ENCODE results near the gene SLC25A45. TPM values are rescaled to one million over a fixed set of nuclear protein-coding genes. Genes with fewer than 3 reads are reported as not detected.

Gene SLC25A45
- total RNA-seq, 1 donor from 2014 or later = 1.9 TPM

- Histone ChIP-seq H3K36me3 (ENCODE audit: insufficient read depth, low read length) (no peaks in the 10 kb centered on the region), H3K9me3 (ENCODE audit: insufficient read depth, low read depth, low read length) (no peaks in the 10 kb centered on the region), H3K27ac (ENCODE audit: low read depth, low read length) (no peak overlapping the region), H3K79me2 (ENCODE audit: insufficient read depth, low read length) (peaks cover 18% of the 10 kb centered on the region), H3K27me3 (ENCODE audit: insufficient read depth, low read length) (no peaks in the 10 kb centered on the region), H4K20me1 (ENCODE audit: insufficient read depth, low read length) (peaks cover 13% of the 10 kb centered on the region), H3K9ac (ENCODE audit: low read length) (no peak overlapping the region), H3K4me2 (ENCODE audit: low read length) (no peak overlapping the region), H3K4me1 (ENCODE audit: insufficient read depth, low read length) (peaks cover 15% of the 10 kb centered on the region), H3K4me3 (ENCODE audit: insufficient read depth, low read depth, low read length) (no peak overlapping the region), H2AFZ (ENCODE audit: low read depth, low read length) (no peak overlapping the region)
- no peaks in the 10 kb centered on the region for H3K9me3 Mint-ChIP-seq (ENCODE audit: unreplicated experiment)
- H3K27ac Mint-ChIP-seq (ENCODE audit: unreplicated experiment) = peak overlapping the region; percentile 62
- peaks cover 5% of the 10 kb centered on the region for H3K4me1 Mint-ChIP-seq (ENCODE audit: low read depth, unreplicated experiment)
- H3K27me3 Mint-ChIP-seq (ENCODE audit: low read depth, unreplicated experiment) = no peaks in the 10 kb centered on the region
- TF ChIP-seq EZH2 (IDR thresholded peaks at IDR 0.05; ENCODE audit: insufficient read depth, low read length) (no peak), CTCF (IDR thresholded peaks at IDR 0.05; ENCODE audit: insufficient read depth, low read depth, low read length) (no peak)
- DNase-seq (ENCODE audit: low read depth) (no peak), FAIRE-seq (no peak)
- no peaks in the 10 kb centered on the region for H3K36me3 Mint-ChIP-seq (ENCODE audit: low read depth, unreplicated experiment)
- no peak overlapping the region for H3K4me3 Mint-ChIP-seq (ENCODE audit: unreplicated experiment)
Measured at GRCh38 chr11:65330544-65330943, 51.9 kb downstream of the SLC25A45 start.

GRCh38 chr11:65329944-65330403, 52.5 kb downstream of the SLC25A45 start:
- Mint-ChIP-seq H3K27ac (ENCODE audit: unreplicated experiment) (peak overlapping the region; percentile 63), H3K9me3 (ENCODE audit: unreplicated experiment) (no peaks in the 10 kb centered on the region), H3K4me1 (ENCODE audit: low read depth, unreplicated experiment) (no peaks in the 10 kb centered on the region), H3K4me3 (ENCODE audit: unreplicated experiment) (no peak overlapping the region), H3K27me3 (ENCODE audit: low read depth, unreplicated experiment) (no peaks in the 10 kb centered on the region), H3K36me3 (ENCODE audit: low read depth, unreplicated experiment) (no peaks in the 10 kb centered on the region)
- Histone ChIP-seq H3K27ac (ENCODE audit: low read depth, low read length) (no peak overlapping the region), H3K27me3 (ENCODE audit: insufficient read depth, low read length) (no peaks in the 10 kb centered on the region), H3K9me3 (ENCODE audit: insufficient read depth, low read depth, low read length) (no peaks in the 10 kb centered on the region), H3K4me2 (ENCODE audit: low read length) (peak overlapping the region; percentile 35), H3K4me1 (ENCODE audit: insufficient read depth, low read length) (peaks cover 10% of the 10 kb centered on the region), H3K36me3 (ENCODE audit: insufficient read depth, low read length) (no peaks in the 10 kb centered on the region), H3K79me2 (ENCODE audit: insufficient read depth, low read length) (peaks cover 13% of the 10 kb centered on the region), H2AFZ (ENCODE audit: low read depth, low read length) (no peak overlapping the region), H3K9ac (ENCODE audit: low read length) (peak overlapping the region; percentile 14), H3K4me3 (ENCODE audit: insufficient read depth, low read depth, low read length) (no peak overlapping the region), H4K20me1 (ENCODE audit: insufficient read depth, low read length) (peaks cover 7% of the 10 kb centered on the region)
- FAIRE-seq (no peak), DNase-seq (ENCODE audit: low read depth) (peak; percentile 68)
- no peak for TF ChIP-seq EZH2 (IDR thresholded peaks at IDR 0.05; ENCODE audit: insufficient read depth, low read length)
- TF ChIP-seq CTCF (IDR thresholded peaks at IDR 0.05; ENCODE audit: insufficient read depth, low read depth, low read length) = peak; percentile 87

GRCh38 chr11:65329478-65329877, 53.0 kb downstream of the SLC25A45 start:
- no peaks in the 10 kb centered on the region for H3K36me3 Mint-ChIP-seq (ENCODE audit: low read depth, unreplicated experiment)
- Histone ChIP-seq H3K27ac (ENCODE audit: low read depth, low read length) (no peak overlapping the region), H3K36me3 (ENCODE audit: insufficient read depth, low read length) (no peaks in the 10 kb centered on the region), H3K79me2 (ENCODE audit: insufficient read depth, low read length) (peaks cover 8% of the 10 kb centered on the region), H2AFZ (ENCODE audit: low read depth, low read length) (no peak overlapping the region), H4K20me1 (ENCODE audit: insufficient read depth, low read length) (peaks cover 2% of the 10 kb centered on the region), H3K4me2 (ENCODE audit: low read length) (peak overlapping the region; percentile 35), H3K9me3 (ENCODE audit: insufficient read depth, low read depth, low read length) (no peaks in the 10 kb centered on the region), H3K9ac (ENCODE audit: low read length) (peak overlapping the region; percentile 14), H3K4me1 (ENCODE audit: insufficient read depth, low read length) (peaks cover 5% of the 10 kb centered on the region), H3K27me3 (ENCODE audit: insufficient read depth, low read length) (no peaks in the 10 kb centered on the region), H3K4me3 (ENCODE audit: insufficient read depth, low read depth, low read length) (no peak overlapping the region)
- H3K9me3 Mint-ChIP-seq (ENCODE audit: unreplicated experiment) = no peaks in the 10 kb centered on the region
- no peak for TF ChIP-seq EZH2 (IDR thresholded peaks at IDR 0.05; ENCODE audit: insufficient read depth, low read length)
- TF ChIP-seq CTCF (IDR thresholded peaks at IDR 0.05; ENCODE audit: insufficient read depth, low read depth, low read length) = no peak
- no peak overlapping the region for H3K4me3 Mint-ChIP-seq (ENCODE audit: unreplicated experiment)
- peak overlapping the region; percentile 63 for H3K27ac Mint-ChIP-seq (ENCODE audit: unreplicated experiment)
- DNase-seq (ENCODE audit: low read depth) = no peak
- FAIRE-seq = no peak
- no peaks in the 10 kb centered on the region for H3K4me1 Mint-ChIP-seq (ENCODE audit: low read depth, unreplicated experiment)
- no peaks in the 10 kb centered on the region for H3K27me3 Mint-ChIP-seq (ENCODE audit: low read depth, unreplicated experiment)
